GM19467 (cell line): ENCODE results near the gene MIS18A.
A peak's percentile ranks its signal among the peaks of the same experiment; 100 is the strongest.
"Not testable (repeated sequence)": the region's sequence is repeated elsewhere in the genome, so short reads cannot be mapped to it uniquely, and the experiment has no call there.

Experiments used
- ATAC-seq: cut with Tn5 transposase; IDR thresholded peaks from one replicate; pipeline ENCODE4 v1.9.1; 2021; ENCODE audit warnings: mild to moderate bottlenecking, moderate library complexity; ENCODE audit not compliant: unreplicated experiment

Gene MIS18A

DNA sequence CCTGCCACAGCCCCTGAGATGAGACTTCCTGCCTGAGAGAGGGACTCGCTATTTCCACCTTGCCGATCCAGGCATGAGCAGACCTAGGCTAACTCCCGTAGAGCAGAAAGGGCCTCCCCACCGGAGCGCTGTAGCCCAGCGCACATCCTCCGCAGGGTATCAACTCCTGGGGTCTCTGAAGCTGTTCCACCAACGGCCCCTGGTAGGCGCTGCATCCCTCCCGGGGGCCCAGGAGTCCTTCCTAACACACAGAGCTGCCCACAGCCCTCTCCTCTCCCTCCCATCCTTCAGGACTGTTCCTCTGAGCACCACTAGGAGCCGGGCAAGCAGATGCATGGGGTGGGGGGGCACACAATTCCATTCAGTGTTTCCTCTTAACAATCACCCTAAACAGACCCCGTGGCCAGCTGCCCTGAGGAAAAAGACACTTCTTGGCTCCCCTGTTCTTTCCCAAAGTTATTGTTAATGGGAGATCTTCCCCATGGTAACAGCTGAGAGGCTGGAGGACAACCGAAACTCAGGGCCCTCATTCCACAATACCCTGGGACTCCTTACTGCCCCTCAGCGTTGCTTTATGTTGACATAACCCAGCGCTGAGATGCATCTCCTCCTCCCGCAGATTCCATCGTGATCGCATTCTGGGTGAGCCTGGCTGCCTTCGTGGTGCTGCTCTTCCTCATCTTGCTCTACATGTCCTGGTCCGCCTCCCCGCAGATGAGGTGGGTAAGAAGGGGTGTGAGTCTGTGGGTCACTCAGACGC is 27.4 kb upstream of the MIS18A start:
- ATAC-seq = no peak

GRCh38 chr21:32304998-32305397 is 26.1 kb upstream of the MIS18A start:
- no peak for ATAC-seq

DNA sequence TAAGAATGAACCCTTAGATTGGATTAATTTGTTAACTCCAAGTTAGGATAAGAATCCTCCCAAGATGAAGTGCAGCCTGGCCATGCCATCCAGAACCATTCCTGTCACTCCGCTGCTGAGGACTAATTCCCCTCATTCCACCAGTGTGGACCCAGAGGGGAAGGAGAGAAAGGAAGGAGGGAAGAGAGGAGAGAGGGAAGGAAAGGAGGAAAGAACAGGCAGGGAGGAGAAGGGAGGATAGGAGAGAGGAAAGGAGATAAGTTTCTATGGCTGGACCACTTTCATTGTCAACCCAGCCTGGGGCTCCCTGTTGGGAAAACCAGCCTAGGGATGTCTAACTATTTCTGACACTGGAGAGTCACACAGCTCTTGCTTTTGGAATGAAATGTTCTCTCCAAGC is 24.5 kb upstream of the MIS18A start:
- no peak for ATAC-seq

GRCh38 chr21:32302560-32302959 is 23.7 kb upstream of the MIS18A start:
- no peak for ATAC-seq

- ATAC-seq = no peak
Measured at GRCh38 chr21:32301596-32301995, 22.7 kb upstream of the MIS18A start.

DNA sequence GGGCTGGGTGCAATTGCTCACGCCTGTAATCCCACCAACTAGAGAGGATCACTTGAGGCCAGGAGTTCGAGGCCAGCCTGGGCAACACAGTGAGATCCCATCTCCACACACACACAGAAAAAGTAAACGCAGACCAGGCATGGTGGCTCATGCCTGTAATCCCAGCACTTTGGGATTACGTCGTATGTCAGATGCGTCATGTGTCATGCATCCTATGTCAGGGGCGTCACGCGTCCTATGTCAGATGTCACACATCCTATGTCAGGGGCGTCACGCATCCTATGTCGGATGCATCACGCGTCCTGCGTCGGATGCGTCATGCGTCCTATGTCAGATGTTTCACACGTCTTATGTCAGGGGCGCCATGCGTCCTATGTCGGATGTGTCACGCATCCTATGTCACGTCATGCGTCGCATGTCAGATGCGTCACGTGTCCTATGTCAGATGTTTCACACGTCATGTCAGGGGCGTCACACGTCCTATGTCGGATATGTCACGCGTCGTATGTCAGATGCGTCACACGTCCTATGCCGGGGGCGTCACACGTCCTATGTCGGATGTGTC is 21.4 kb upstream of the MIS18A start:
- no peak for ATAC-seq

DNA sequence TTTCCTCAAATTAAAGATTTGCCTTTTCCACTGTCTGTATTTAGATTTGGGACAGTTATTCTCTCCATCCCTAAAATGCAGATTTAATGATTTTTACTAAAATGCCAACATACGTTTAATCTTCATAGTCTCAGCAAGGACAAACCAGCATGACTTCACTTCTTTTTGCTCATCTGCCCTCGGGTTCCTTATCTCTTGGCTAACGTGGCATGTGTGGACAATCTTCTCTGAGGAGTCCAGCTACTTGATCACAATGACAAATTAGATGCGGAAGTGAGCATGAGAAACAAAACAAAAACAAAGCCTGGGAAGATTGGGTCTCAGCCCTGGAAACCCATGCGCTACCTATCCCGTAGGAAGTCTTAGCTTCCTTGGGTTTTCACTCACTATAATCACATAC is 20.8 kb upstream of the MIS18A start:
- ATAC-seq = no peak

DNA sequence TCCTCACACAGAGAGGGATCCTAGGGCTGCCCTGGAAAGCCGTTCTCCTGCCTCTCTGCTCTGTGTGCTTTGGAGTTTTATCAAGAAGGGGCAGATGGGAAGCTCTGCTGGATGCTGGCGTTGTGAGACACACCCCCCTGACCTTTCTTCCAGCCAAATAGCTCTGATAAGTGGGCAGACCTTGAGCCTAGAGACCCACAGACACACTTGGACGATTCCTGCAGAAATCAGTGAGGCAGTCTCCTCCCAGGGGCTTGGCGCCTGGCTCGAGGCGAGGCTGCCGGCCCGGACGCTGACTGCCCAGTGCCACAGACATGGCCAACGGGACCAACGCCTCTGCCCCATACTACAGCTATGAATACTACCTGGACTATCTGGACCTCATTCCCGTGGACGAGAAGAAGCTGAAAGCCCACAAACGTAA is 19.8 kb upstream of the MIS18A start, which contains the start of gene MRAP:
TSS of gene MRAP (plus strand) at position 198 of the 424 bp plus-strand sequence. CDS start at position 315, 117 bp downstream.
- ATAC-seq = no peak

- no peak for ATAC-seq
Measured at GRCh38 chr21:32298148-32298559, 19.3 kb upstream of the MIS18A start.

DNA sequence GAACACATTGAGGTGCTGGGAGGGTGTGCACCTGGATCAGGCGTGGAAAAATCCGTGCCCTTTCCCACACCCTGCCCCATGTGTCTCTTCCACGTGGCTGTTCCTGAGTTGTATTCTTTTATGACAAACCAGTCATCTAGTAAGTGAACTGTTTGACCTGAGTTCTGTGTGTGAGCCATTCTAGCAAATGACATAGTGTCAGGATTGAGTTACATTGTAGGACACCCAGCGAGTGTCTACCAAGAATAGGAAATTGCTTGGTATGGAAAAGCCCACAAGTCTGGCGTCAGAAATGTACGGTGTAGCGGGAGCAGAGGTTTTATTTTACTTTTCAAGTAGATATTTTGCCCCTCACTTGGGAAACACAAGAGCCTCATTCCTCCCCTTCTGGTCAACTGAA is 18.6 kb upstream of the MIS18A start:
- no peak for ATAC-seq

DNA sequence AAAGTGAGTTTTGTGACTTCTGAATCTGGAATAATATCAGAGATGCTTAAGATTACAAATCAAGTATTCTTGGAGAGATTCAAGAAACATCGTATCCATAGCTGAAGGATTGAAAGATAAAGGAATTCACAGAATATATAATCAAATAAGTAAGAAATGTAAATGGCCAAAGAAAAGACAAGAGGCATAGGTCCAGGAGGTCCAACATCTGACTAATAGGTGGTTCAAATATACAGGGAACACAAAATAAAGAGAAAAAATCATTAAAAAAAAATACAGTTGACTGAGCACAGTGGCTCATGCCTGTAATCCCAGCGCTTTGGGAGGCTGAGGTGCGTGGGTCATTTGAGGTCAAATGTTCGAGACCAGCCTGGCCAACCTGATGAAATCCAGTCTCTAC is 6.6 kb upstream of the MIS18A start:
- no peak for ATAC-seq

- ATAC-seq = no peak
Measured at GRCh38 chr21:32282992-32283391, 4.1 kb upstream of the MIS18A start.

DNA sequence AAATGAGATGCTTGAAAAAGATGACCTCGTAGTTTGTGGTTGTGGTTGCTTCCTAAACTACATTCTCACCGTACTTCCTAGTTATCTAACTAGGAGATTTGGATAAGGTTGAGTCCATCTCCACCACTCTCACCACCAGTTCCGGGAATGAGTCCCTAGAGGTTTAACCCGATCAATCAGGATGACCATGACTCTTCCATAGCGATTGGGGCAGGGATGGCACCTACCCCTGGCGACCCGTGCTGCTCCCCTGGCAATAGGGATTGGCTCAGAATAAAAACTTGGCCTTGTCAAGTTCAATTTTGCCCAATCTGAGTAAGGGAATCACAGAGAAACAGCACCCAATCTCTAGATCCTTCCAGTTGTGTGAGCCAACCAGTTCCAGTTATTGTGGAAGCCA is 2.7 kb upstream of the MIS18A start:
- no peak for ATAC-seq

- no peak for ATAC-seq
Measured at GRCh38 chr21:32279377-32279680, 480 bp upstream of the MIS18A start.

GRCh38 chr21:32278103-32278502 is 746 bp downstream of the MIS18A start:
- ATAC-seq = peak; percentile 22

GRCh38 chr21:32276671-32277070 is 2.2 kb downstream of the MIS18A start:
- ATAC-seq = no peak

DNA sequence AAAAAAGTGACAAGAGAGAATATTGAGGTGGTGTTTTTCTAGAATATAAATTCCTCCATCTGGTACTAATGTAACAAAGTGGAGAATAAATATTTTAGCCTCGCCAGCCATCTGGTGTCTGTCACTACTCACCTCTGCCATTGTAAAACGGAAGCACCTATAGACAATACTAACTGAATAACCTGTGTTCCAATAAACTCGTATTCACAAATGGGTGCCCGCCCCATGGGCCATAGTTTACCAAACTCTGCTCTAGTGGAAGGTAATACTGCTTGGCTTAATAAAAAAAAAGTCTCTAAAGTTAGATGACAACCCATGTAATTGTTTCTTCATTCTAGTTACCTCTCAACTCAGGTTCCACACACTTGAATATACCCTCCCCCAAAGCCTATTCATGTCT is 8.1 kb downstream of the MIS18A start:
- ATAC-seq = no peak

- ATAC-seq = not testable (repeated sequence)
Measured at GRCh38 chr21:32265321-32265720, 13.5 kb downstream of the MIS18A start.

- ATAC-seq = no peak
Measured at GRCh38 chr21:32261929-32262328, 16.9 kb downstream of the MIS18A start.

- no peak for ATAC-seq
Measured at GRCh38 chr21:32260130-32260529, 18.7 kb downstream of the MIS18A start.

GRCh38 chr21:32258786-32259048 is 20.1 kb downstream of the MIS18A start:
- ATAC-seq = not testable (repeated sequence)

- peak; percentile 81 for ATAC-seq
Measured at GRCh38 chr21:32257962-32258785, 20.7 kb downstream of the MIS18A start.
